ENCODE results near the gene GPR84. TPM values are rescaled to one million over a fixed set of nuclear protein-coding genes. Genes with fewer than 3 reads are reported as not detected.
A peak's percentile ranks its signal among the peaks of the same experiment; 100 is the strongest.

Gene GPR84
- total RNA-seq, 1 experiment from 2014 or later, result not detected

- no peak for TF ChIP-seq CTCF (IDR thresholded peaks at IDR 0.05; ENCODE audit: insufficient read depth in 1 of 2, low read depth in 1 of 2, low read length in 1 of 2, severe bottlenecking in 1 of 2, unreplicated experiment in 1 of 2)
- Mint-ChIP-seq H3K27ac (ENCODE audit: unreplicated experiment) (no peak overlapping the region), H3K4me3 (ENCODE audit: unreplicated experiment) (no peak overlapping the region), H3K36me3 (ENCODE audit: insufficient read depth, unreplicated experiment) (peaks cover 35% of the 10 kb centered on the region), H3K4me1 (ENCODE audit: low read depth, unreplicated experiment) (no peaks in the 10 kb centered on the region), H3K27me3 (ENCODE audit: insufficient read depth, unreplicated experiment) (no peaks in the 10 kb centered on the region), H3K9me3 (ENCODE audit: unreplicated experiment) (no peaks in the 10 kb centered on the region)
- CTCF ChIA-PET, result no interaction called here
- no TSS peak for BruUV-seq (replicated peaks)
- no peaks in the 10 kb centered on the region for H3K9me3 ChIP-seq
- no peak overlapping the region for H3K4me3 ChIP-seq (ENCODE audit: low read depth, low read length)
- POLR2A ChIA-PET, result no interaction called here
- no peaks in the 10 kb centered on the region for H3K27me3 ChIP-seq (replicated peaks; ENCODE audit: control insufficient read depth, insufficient read depth, low read length)
- no peak for DNase-seq
- H3K36me3 ChIP-seq (ENCODE audit: control insufficient read depth, insufficient read depth, low read length), result no peaks in the 10 kb centered on the region
- H3K4me1 ChIP-seq, result no peaks in the 10 kb centered on the region
- intact Hi-C loops (cut with micrococcal nuclease; ENCODE audit: unreplicated experiment), result no loop called here
These were observed 40.8 kb upstream of the GPR84 start for GRCh38 chr12:54405106-54405505.

- H3K36me3 ChIP-seq (ENCODE audit: control insufficient read depth, insufficient read depth, low read length), result no peaks in the 10 kb centered on the region
- no peaks in the 10 kb centered on the region for H3K27me3 ChIP-seq (replicated peaks; ENCODE audit: control insufficient read depth, insufficient read depth, low read length)
- Mint-ChIP-seq H3K9me3 (ENCODE audit: unreplicated experiment) (no peaks in the 10 kb centered on the region), H3K27ac (ENCODE audit: unreplicated experiment) (no peak overlapping the region), H3K4me1 (ENCODE audit: low read depth, unreplicated experiment) (peaks cover 2% of the 10 kb centered on the region), H3K4me3 (ENCODE audit: unreplicated experiment) (no peak overlapping the region), H3K27me3 (ENCODE audit: insufficient read depth, unreplicated experiment) (no peaks in the 10 kb centered on the region), H3K36me3 (ENCODE audit: insufficient read depth, unreplicated experiment) (peaks cover 41% of the 10 kb centered on the region)
- no peaks in the 10 kb centered on the region for H3K9me3 ChIP-seq
- no peak overlapping the region for H3K4me3 ChIP-seq (ENCODE audit: low read depth, low read length)
- BruUV-seq (replicated peaks), result no TSS peak
- peak in 1 of 2 experiments; percentile 61 for DNase-seq
- no peaks in the 10 kb centered on the region for H3K4me1 ChIP-seq
- POLR2A ChIA-PET, result no interaction called here
- intact Hi-C loops (cut with micrococcal nuclease; ENCODE audit: unreplicated experiment), result no loop called here
- TF ChIP-seq CTCF (IDR thresholded peaks at IDR 0.05; ENCODE audit: insufficient read depth in 1 of 2, low read depth in 1 of 2, low read length in 1 of 2, severe bottlenecking in 1 of 2, unreplicated experiment in 1 of 2), result peak; percentile 85 to 87
- CTCF ChIA-PET, result interaction anchor here (0.6 to 1.7 kb wide), 4 partner anchors 10 to 67 kb away, joined by 3 to 7 read pairs (median 3); no protein-coding TSS in a partner anchor
These were observed 40.0 kb upstream of the GPR84 start for GRCh38 chr12:54404061-54405004.

- Mint-ChIP-seq H3K27me3 (ENCODE audit: insufficient read depth, unreplicated experiment) (no peaks in the 10 kb centered on the region), H3K27ac (ENCODE audit: unreplicated experiment) (no peak overlapping the region), H3K4me3 (ENCODE audit: unreplicated experiment) (no peak overlapping the region), H3K4me1 (ENCODE audit: low read depth, unreplicated experiment) (peaks cover 6% of the 10 kb centered on the region), H3K9me3 (ENCODE audit: unreplicated experiment) (no peaks in the 10 kb centered on the region), H3K36me3 (ENCODE audit: insufficient read depth, unreplicated experiment) (peaks cover 52% of the 10 kb centered on the region)
- Histone ChIP-seq H3K4me3 (ENCODE audit: low read depth, low read length) (no peak overlapping the region), H3K36me3 (ENCODE audit: control insufficient read depth, insufficient read depth, low read length) (no peaks in the 10 kb centered on the region; the same call in 1 of the 2 replicates), H3K9me3 (no peaks in the 10 kb centered on the region), H3K27me3 (replicated peaks; ENCODE audit: control insufficient read depth, insufficient read depth, low read length) (no peaks in the 10 kb centered on the region), H3K4me1 (no peaks in the 10 kb centered on the region)
- CTCF ChIA-PET, result interaction anchor here (1.9 kb wide), 1 partner anchor 38 kb away, joined by 7 read pairs; no protein-coding TSS in a partner anchor
- intact Hi-C loops (cut with micrococcal nuclease; ENCODE audit: unreplicated experiment), result no loop called here
- BruUV-seq (replicated peaks), result no TSS peak
- DNase-seq, result no peak
- no peak for TF ChIP-seq CTCF (IDR thresholded peaks at IDR 0.05; ENCODE audit: insufficient read depth in 1 of 2, low read depth in 1 of 2, low read length in 1 of 2, severe bottlenecking in 1 of 2, unreplicated experiment in 1 of 2)
- POLR2A ChIA-PET, result no interaction called here
These were observed 36.8 kb upstream of the GPR84 start for GRCh38 chr12:54401119-54401518.
